Measurements from ENCODE around the gene DCPS.
"Not testable (repeated sequence)": the region's sequence is repeated elsewhere in the genome, so short reads cannot be mapped to it uniquely, and the experiment has no call there.

The DCPS gene

DNA sequence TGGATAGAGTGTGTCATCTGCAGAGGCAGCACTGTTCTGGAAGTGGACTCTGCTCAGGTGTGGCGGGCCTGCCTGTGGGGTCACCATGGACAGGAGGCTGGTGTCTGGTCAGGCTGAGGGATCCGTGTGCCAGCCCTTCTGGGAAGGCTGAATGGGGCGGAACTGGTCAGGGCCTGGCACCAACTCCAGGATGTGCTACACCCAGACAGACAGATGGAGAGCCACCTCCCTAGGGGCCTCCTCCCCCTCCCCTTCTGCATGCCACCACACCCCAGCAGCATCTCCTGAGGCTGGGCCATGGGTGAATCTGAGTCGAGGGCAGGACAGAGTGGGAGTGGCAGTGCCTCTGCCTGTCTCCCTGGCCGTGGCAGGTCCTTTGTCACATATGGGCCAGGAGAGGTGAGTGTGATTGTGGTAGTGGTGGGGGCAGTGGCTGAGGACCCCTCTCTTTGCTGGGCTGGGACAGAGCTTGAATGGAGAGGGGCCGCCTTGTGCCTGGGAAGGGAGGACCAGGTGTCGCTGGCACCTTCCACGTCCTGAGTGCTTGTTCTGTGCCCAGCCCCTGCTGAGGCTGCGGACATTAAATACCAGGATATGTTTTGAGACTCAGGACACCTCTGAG is 80.7 kb downstream of the DCPS start:
- Histone ChIP-seq H3K36me3 (no peaks in the 10 kb centered on the region), H3K4me1 (peaks cover 0 to 27% (median 8%) of the 10 kb centered on the region in 4 donors), H3K4me3 (no peak overlapping the region), H3K9me3 (no peaks in the 10 kb centered on the region), H3K27me3 (no peaks in the 10 kb centered on the region), H3K27ac (no peak overlapping the region)
- TF ChIP-seq CTCF (IDR thresholded peaks at IDR 0.05): no peak
- intact Hi-C loops (cut with DNase I; ENCODE audit: low total_unique reads): no loop called here
- peak in 1 of 2 donors; percentile 48 for DNase-seq

GRCh38 chr11:126385991-126386728 is 82.3 kb downstream of the DCPS start:
- no peak for TF ChIP-seq CTCF (IDR thresholded peaks at IDR 0.05)
- peak in 1 of 2 donors; percentile 35 for DNase-seq
- Histone ChIP-seq H3K27ac (no peak overlapping the region), H3K27me3 (no peaks in the 10 kb centered on the region), H3K9me3 (no peaks in the 10 kb centered on the region), H3K4me1 (peaks cover 0 to 27% (median 8%) of the 10 kb centered on the region in 4 donors), H3K36me3 (no peaks in the 10 kb centered on the region), H3K4me3 (no peak overlapping the region)
- intact Hi-C loops (cut with DNase I; ENCODE audit: low total_unique reads): no loop called here

- peaks cover 0 to 27% (median 8%) of the 10 kb centered on the region in 4 donors for H3K4me1 ChIP-seq
- DNase-seq: peak in 1 of 2 donors; percentile 56
- H3K36me3 ChIP-seq; H3K27me3 ChIP-seq; H3K9me3 ChIP-seq; H3K4me3 ChIP-seq; intact Hi-C loops (cut with DNase I; ENCODE audit: low total_unique reads); H3K27ac ChIP-seq: not testable (repeated sequence)
Measured at GRCh38 chr11:126386729-126387071, 82.8 kb downstream of the DCPS start.

GRCh38 chr11:126387857-126388256 is 84.0 kb downstream of the DCPS start:
- H3K9me3 ChIP-seq: no peaks in the 10 kb centered on the region
- H3K36me3 ChIP-seq: no peaks in the 10 kb centered on the region
- no peaks in the 10 kb centered on the region for H3K27me3 ChIP-seq
- no peak for TF ChIP-seq CTCF (IDR thresholded peaks at IDR 0.05)
- intact Hi-C loops (cut with DNase I; ENCODE audit: low total_unique reads): no loop called here
- no peak overlapping the region for H3K27ac ChIP-seq
- H3K4me3 ChIP-seq: no peak overlapping the region
- H3K4me1 ChIP-seq: peaks cover 0 to 31% (median 9%) of the 10 kb centered on the region in 4 donors
- no peak for DNase-seq

GRCh38 chr11:126390272-126390867 is 86.5 kb downstream of the DCPS start:
- H3K4me1 ChIP-seq: peaks cover 0 to 30% (median 9%) of the 10 kb centered on the region in 4 donors
- no peaks in the 10 kb centered on the region for H3K27me3 ChIP-seq
- no peak overlapping the region for H3K27ac ChIP-seq
- TF ChIP-seq CTCF (IDR thresholded peaks at IDR 0.05): no peak
- H3K9me3 ChIP-seq: no peaks in the 10 kb centered on the region
- intact Hi-C loops (cut with DNase I; ENCODE audit: low total_unique reads): no loop called here
- no peaks in the 10 kb centered on the region for H3K36me3 ChIP-seq
- no peak overlapping the region for H3K4me3 ChIP-seq
- DNase-seq: no peak
